Measurements from ENCODE around the gene GRK5. TPM values are rescaled to one million over a fixed set of nuclear protein-coding genes. Genes with fewer than 3 reads are reported as not detected.

Gene GRK5
- total RNA-seq, 1 donor from 2014 or later, result 52.8 TPM

- Histone ChIP-seq H3K9me3 (replicated peaks) (no peaks in the 10 kb centered on the region), H3K4me3 (no peak overlapping the region), H3K36me3 (no peaks in the 10 kb centered on the region), H3K27me3 (ENCODE audit: low read depth) (no peaks in the 10 kb centered on the region), H3K27ac (replicated peaks) (peak overlapping the region; percentile 93), H3K4me1 (peaks cover 97% of the 10 kb centered on the region)
- intact Hi-C loops (cut with micrococcal nuclease), result no loop called here
- TF ChIP-seq, protein P1, sequence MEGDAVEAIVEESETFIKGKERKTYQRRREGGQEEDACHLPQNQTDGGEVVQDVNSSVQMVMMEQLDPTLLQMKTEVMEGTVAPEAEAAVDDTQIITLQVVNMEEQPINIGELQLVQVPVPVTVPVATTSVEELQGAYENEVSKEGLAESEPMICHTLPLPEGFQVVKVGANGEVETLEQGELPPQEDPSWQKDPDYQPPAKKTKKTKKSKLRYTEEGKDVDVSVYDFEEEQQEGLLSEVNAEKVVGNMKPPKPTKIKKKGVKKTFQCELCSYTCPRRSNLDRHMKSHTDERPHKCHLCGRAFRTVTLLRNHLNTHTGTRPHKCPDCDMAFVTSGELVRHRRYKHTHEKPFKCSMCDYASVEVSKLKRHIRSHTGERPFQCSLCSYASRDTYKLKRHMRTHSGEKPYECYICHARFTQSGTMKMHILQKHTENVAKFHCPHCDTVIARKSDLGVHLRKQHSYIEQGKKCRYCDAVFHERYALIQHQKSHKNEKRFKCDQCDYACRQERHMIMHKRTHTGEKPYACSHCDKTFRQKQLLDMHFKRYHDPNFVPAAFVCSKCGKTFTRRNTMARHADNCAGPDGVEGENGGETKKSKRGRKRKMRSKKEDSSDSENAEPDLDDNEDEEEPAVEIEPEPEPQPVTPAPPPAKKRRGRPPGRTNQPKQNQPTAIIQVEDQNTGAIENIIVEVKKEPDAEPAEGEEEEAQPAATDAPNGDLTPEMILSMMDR (IDR thresholded peaks at IDR 0.05; ENCODE audit: borderline replicate concordance), result no peak
- no peak for DNase-seq
Observed at GRCh38 chr10:119335671-119336353, 128.4 kb downstream of the GRK5 start.

GRCh38 chr10:119336599-119336998, 129.2 kb downstream of the GRK5 start:
- peak; percentile 69 for DNase-seq
- H3K27ac ChIP-seq (replicated peaks), result peak overlapping the region; percentile 93
- intact Hi-C loops (cut with micrococcal nuclease), result no loop called here
- TF ChIP-seq, protein P1 (IDR thresholded peaks at IDR 0.05; ENCODE audit: borderline replicate concordance), result no peak
- H3K36me3 ChIP-seq, result no peaks in the 10 kb centered on the region
- peaks cover 97% of the 10 kb centered on the region for H3K4me1 ChIP-seq
- H3K9me3 ChIP-seq (replicated peaks), result no peaks in the 10 kb centered on the region
- H3K4me3 ChIP-seq, result no peak overlapping the region
- no peaks in the 10 kb centered on the region for H3K27me3 ChIP-seq (ENCODE audit: low read depth)

DNA sequence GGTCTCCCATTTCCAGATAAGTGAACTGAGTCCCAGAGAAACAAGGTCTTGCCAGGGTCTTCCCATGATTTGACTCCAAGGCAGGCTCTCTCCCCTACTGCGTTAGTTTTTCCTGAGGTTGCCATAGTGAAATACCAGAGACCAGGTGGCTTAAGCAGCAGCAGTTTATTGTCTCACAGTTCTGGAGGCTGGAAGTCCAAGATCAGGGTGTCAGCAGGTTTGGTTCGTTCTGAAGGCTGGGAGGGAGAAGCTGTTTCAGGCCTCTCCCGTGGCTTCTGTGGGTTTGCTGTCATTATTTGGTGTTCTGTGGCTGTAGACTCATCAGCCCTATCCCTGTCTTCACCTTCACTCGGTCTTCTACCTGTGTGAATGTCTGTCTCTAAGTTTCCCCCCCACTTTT, 129.9 kb downstream of the GRK5 start:
- Histone ChIP-seq H3K36me3 (no peaks in the 10 kb centered on the region), H3K4me1 (peaks cover 99% of the 10 kb centered on the region), H3K4me3 (no peak overlapping the region), H3K9me3 (replicated peaks) (no peaks in the 10 kb centered on the region), H3K27ac (replicated peaks) (peak overlapping the region; percentile 93), H3K27me3 (ENCODE audit: low read depth) (no peaks in the 10 kb centered on the region)
- intact Hi-C loops (cut with micrococcal nuclease), result no loop called here
- TF ChIP-seq, protein P1 (IDR thresholded peaks at IDR 0.05; ENCODE audit: borderline replicate concordance), result no peak
- DNase-seq, result no peak

DNA sequence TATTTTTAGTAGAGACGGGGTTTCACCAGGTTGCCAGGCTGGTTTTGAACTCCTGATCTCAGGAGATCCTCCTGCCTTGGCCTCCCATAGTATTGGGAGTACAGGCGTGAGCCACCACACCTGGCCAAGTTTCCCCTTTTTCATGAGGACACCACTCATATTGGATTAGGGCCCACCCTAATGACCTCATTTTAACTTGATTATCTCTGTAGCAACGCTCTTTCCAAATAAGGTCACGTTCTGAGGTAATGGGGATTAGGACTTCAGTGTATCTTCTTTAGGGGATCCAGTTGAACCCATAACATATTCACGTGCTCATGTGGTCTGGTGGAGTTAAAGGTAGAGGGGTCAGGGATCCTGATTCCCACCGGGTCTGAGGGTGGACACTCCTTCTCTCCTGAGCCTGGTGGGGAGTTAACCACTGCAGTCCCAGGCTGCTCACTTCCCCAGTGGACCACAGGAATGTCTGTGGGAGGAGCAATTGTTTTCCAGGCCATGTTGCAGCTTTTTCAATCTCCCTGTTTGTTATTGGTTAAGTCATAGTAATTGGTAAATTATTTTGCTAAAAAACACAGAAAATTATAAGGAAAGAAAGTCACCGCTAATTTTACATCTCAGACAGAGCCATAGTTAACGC, 130.5 kb downstream of the GRK5 start:
- Histone ChIP-seq H3K36me3 (no peaks in the 10 kb centered on the region), H3K4me1 (peaks cover 99% of the 10 kb centered on the region), H3K27ac (replicated peaks) (peak overlapping the region; percentile 93), H3K9me3 (replicated peaks) (no peaks in the 10 kb centered on the region), H3K4me3 (no peak overlapping the region), H3K27me3 (ENCODE audit: low read depth) (no peaks in the 10 kb centered on the region)
- intact Hi-C loops (cut with micrococcal nuclease), result no loop called here
- DNase-seq, result no peak
- TF ChIP-seq, protein P1 (IDR thresholded peaks at IDR 0.05; ENCODE audit: borderline replicate concordance), result no peak

- intact Hi-C loops (cut with micrococcal nuclease), result no loop called here
- TF ChIP-seq, protein P1 (IDR thresholded peaks at IDR 0.05; ENCODE audit: borderline replicate concordance), result no peak
- Histone ChIP-seq H3K4me1 (peaks cover 97% of the 10 kb centered on the region), H3K27ac (replicated peaks) (peak overlapping the region; percentile 93), H3K9me3 (replicated peaks) (no peaks in the 10 kb centered on the region), H3K4me3 (no peak overlapping the region), H3K27me3 (ENCODE audit: low read depth) (no peaks in the 10 kb centered on the region), H3K36me3 (peaks cover 7% of the 10 kb centered on the region)
- no peak for DNase-seq
Observed at GRCh38 chr10:119339109-119339508, 131.7 kb downstream of the GRK5 start.

All from left ventricle myocardium inferior (tissue), 1 donor.